GM19467 (cell line): ENCODE results near the gene COL5A3.
"Not testable (repeated sequence)": the region's sequence is repeated elsewhere in the genome, so short reads cannot be mapped to it uniquely, and the experiment has no call there.

Experiments
- ATAC-seq: cut with Tn5 transposase; IDR thresholded peaks from one replicate; pipeline ENCODE4 v1.9.1; 2021; ENCODE audit warnings: mild to moderate bottlenecking, moderate library complexity; ENCODE audit not compliant: unreplicated experiment

The COL5A3 gene

GRCh38 chr19:9972103-9972502, 38.2 kb downstream of the COL5A3 start:
- ATAC-seq: no peak

GRCh38 chr19:9971166-9971897, 39.0 kb downstream of the COL5A3 start:
- ATAC-seq: no peak

GRCh38 chr19:9970481-9970880, 39.8 kb downstream of the COL5A3 start:
- no peak for ATAC-seq

GRCh38 chr19:9969688-9969975, 40.7 kb downstream of the COL5A3 start:
- no peak for ATAC-seq

GRCh38 chr19:9968820-9969687, 41.2 kb downstream of the COL5A3 start:
- ATAC-seq: no peak

GRCh38 chr19:9967326-9967725, 43.0 kb downstream of the COL5A3 start:
- no peak for ATAC-seq

- ATAC-seq: no peak
Measured at GRCh38 chr19:9966448-9966847, 43.9 kb downstream of the COL5A3 start.

- no peak for ATAC-seq
Measured at GRCh38 chr19:9966024-9966423, 44.3 kb downstream of the COL5A3 start.

- ATAC-seq: no peak
Measured at GRCh38 chr19:9962623-9963290, 47.5 kb downstream of the COL5A3 start.

GRCh38 chr19:9961103-9961502, 49.2 kb downstream of the COL5A3 start:
- ATAC-seq: no peak

- ATAC-seq: no peak
Measured at GRCh38 chr19:9958379-9958821, 51.9 kb downstream of the COL5A3 start.

- ATAC-seq: no peak
Measured at GRCh38 chr19:9956956-9957355, 53.3 kb downstream of the COL5A3 start.

GRCh38 chr19:9953802-9954542, 56.3 kb downstream of the COL5A3 start:
- no peak for ATAC-seq

GRCh38 chr19:9952276-9952675, 58.0 kb downstream of the COL5A3 start:
- ATAC-seq: no peak

- ATAC-seq: no peak
Measured at GRCh38 chr19:9947441-9947840, 62.9 kb downstream of the COL5A3 start.

GRCh38 chr19:9946528-9947125, 63.7 kb downstream of the COL5A3 start:
- ATAC-seq: not testable (repeated sequence)

GRCh38 chr19:9945319-9945966, 64.9 kb downstream of the COL5A3 start:
- ATAC-seq: no peak

- ATAC-seq: no peak
Measured at GRCh38 chr19:9943744-9944143, 66.6 kb downstream of the COL5A3 start.

- no peak for ATAC-seq
Measured at GRCh38 chr19:9941671-9942070, 68.6 kb downstream of the COL5A3 start.

GRCh38 chr19:9941231-9941630, 69.1 kb downstream of the COL5A3 start:
- ATAC-seq: no peak
